ENCODE measurements around the gene FAM227A. TPM values are rescaled to one million over a fixed set of nuclear protein-coding genes. Genes with fewer than 3 reads are reported as not detected.

Gene FAM227A
- total and polyA plus RNA-seq, 2 of the 8 experiments (the other 6 are each of a cell fraction or from before 2014, with no cell fraction given): 2.1 to 3.9 TPM

GRCh38 chr22:38549101-38549894 lies 106.9 kb downstream of the FAM227A start:
- Histone ChIP-seq H2BK12ac (ENCODE audit: low read depth, low read length) (no peak overlapping the region), H3K23me2 (ENCODE audit: low read depth, low read length) (no peaks in the 10 kb centered on the region), H3K4me1 (replicated peaks in 1 of 4; ENCODE audit: control insufficient read depth in 3 of 4, insufficient read depth in 4 of 4, low read length in 3 of 4) (0 out of 7 replicates have a peak, but pooled peaks cover 0 to 4% (median 0%) of the 10 kb centered on the region in 4 experiments), H2BK20ac (ENCODE audit: low read length) (no peak overlapping the region), H4K20me1 (replicated peaks in 1 of 2; ENCODE audit: control insufficient read depth in 1 of 2, insufficient read depth in 2 of 2, low read length in 2 of 2) (no peaks in the 10 kb centered on the region), H3K4me2 (ENCODE audit: insufficient read depth in 1 of 2, low read depth in 2 of 2, low read length in 2 of 2) (no peak overlapping the region), H2AK5ac (ENCODE audit: low read depth, low read length) (no peak overlapping the region), H3K36me3 (ENCODE audit: control insufficient read depth in 2 of 4, insufficient read depth in 4 of 4, low read length in 3 of 4) (no peaks in the 10 kb centered on the region), H2AFZ (ENCODE audit: low read length) (no peak overlapping the region), H3K14ac (ENCODE audit: insufficient read length) (no peak overlapping the region), H3K79me1 (ENCODE audit: low read depth, low read length) (no peaks in the 10 kb centered on the region), H3K27me3 (replicated peaks in 1 of 4; ENCODE audit: control insufficient read depth in 3 of 4, extremely low read depth in 1 of 4, insufficient read depth in 3 of 4, low read length in 3 of 4) (no peaks in the 10 kb centered on the region), H3K18ac (ENCODE audit: extremely low read depth, low read length) (no peak overlapping the region), H2BK15ac (ENCODE audit: low read length) (no peak overlapping the region), H2BK5ac (ENCODE audit: low read depth, low read length) (no peak overlapping the region), H4K8ac (ENCODE audit: extremely low read depth, insufficient read depth, low read length) (no peak overlapping the region), H4K5ac (ENCODE audit: insufficient read length, low read depth, low read length) (no peak overlapping the region), H3K79me2 (ENCODE audit: control insufficient read depth in 1 of 2, insufficient read depth in 2 of 2, low read length in 2 of 2) (no peaks in the 10 kb centered on the region), H3K9me3 (ENCODE audit: insufficient read depth in 2 of 2, low read depth in 1 of 2, low read length in 1 of 2) (no peaks in the 10 kb centered on the region), H3K9ac (replicated peaks in 1 of 4; ENCODE audit: extremely low read depth in 1 of 4, low read depth in 3 of 4, low read length in 3 of 4) (no peak overlapping the region), H3K4me3 (ENCODE audit: extremely low read depth in 1 of 4, insufficient read depth in 2 of 4, low read depth in 3 of 4, low read length in 4 of 4) (no peak overlapping the region), H3K27ac (ENCODE audit: low read depth, low read length) (no peak overlapping the region), H3K23ac (ENCODE audit: insufficient read length) (no peak overlapping the region), H2BK120ac (replicated peaks; ENCODE audit: low read depth, low read length) (no peak overlapping the region), H3K56ac (replicated peaks; ENCODE audit: insufficient read length, low read depth, low read length) (no peak overlapping the region), H4K91ac (replicated peaks; ENCODE audit: insufficient read length, low read length) (no peak overlapping the region), H3K4ac (replicated peaks; ENCODE audit: insufficient read length, low read depth, low read length) (no peak overlapping the region)
- TF ChIP-seq RNF2 (IDR thresholded peaks at IDR 0.05; ENCODE audit: borderline replicate concordance, low read depth, low read length, missing control alignments, poor library complexity, severe bottlenecking) (no peak), TEAD4 (IDR thresholded peaks at IDR 0.05; ENCODE audit: low read depth, low read length) (no peak), CHD1 (IDR thresholded peaks at IDR 0.05; ENCODE audit: low read depth, low read length) (no peak), SP1 (IDR thresholded peaks at IDR 0.05; ENCODE audit: low read depth, low read length) (no peak), RFX5 (IDR thresholded peaks at IDR 0.05; ENCODE audit: borderline replicate concordance, low read depth, low read length) (no peak), JUND (IDR thresholded peaks at IDR 0.05; ENCODE audit: low read length) (no peak), ATF2 (IDR thresholded peaks at IDR 0.05; ENCODE audit: low read length) (no peak), NANOG (IDR thresholded peaks at IDR 0.05; ENCODE audit: insufficient read depth, low read depth, low read length, poor library complexity, severe bottlenecking) (no peak), CBX8 (IDR thresholded peaks at IDR 0.05; ENCODE audit: borderline replicate concordance, low read depth, low read length) (no peak), EP300 (IDR thresholded peaks at IDR 0.05; ENCODE audit: borderline replicate concordance in 1 of 2, low read depth in 2 of 2, low read length in 2 of 2) (no peak)
- no peak for FAIRE-seq
- CTCF ChIA-PET (ENCODE audit: partially characterized antibody): interaction anchor here (0.6 kb wide), 1 partner anchor 1406 kb away, joined by 3 read pairs; no protein-coding TSS in a partner anchor
- no peak for DNase-seq (ENCODE audit: low read depth in 1 of 2, low spot score in 2 of 2)
- POLR2A ChIA-PET (ENCODE audit: partially characterized antibody): interaction anchor here (0.6 kb wide), 1 partner anchor 100 kb away, joined by 3 read pairs; no protein-coding TSS in a partner anchor
- WGBS, 2 experiments (ENCODE audit: extremely low coverage in 1 of 2, insufficient coverage in 1 of 2, insufficient read length in 1 of 2, insufficient replicate concordance in 2 of 2, low coverage in 1 of 2, low lambda C conversion rate in 2 of 2, missing lambda C conversion rate in 1 of 2): 84% methylated on average over 7 of the region's 7 CpGs; no CpG with 5 or more reads in 1 of the 2 experiments
